Calu3 (cell line): ENCODE measurements around the gene PPM1B. TPM values are rescaled to one million over a fixed set of nuclear protein-coding genes. Genes with fewer than 3 reads are reported as not detected.

Experiments used
- Bru-seq: library from RNA; stranded (reverse); fragments of 400-500 nt; gene quantifications from one replicate; lab custom pipeline; 2021; lab: Mats Ljungman, UMichigan
- BruChase-seq, 2 experiments: library from RNA; stranded (reverse); fragments of 400-500 nt; gene quantifications; one replicate each; lab custom pipeline; 2021; lab: Mats Ljungman, UMichigan
- BruUV-seq: library from RNA; stranded (reverse); fragments of 400-500 nt; replicated peaks from 2 replicates; lab custom pipeline; 2021; lab: Mats Ljungman, UMichigan
- CTCF ChIA-PET: fragments of 300-600 bp; sonication (Branson Sonifier 250); formaldehyde crosslinking; loops from one replicate; lab custom pipeline; 2022; ENCODE audit warnings: antibody characterized with exemption; lab: Charles Lee
- DNase-seq: peaks from one replicate; pipeline ENCODE4 v3.0.0; 2022
- H3K27ac Mint-ChIP-seq: one replicate; pipeline ENCODE4 v1.8.0; 2022; ENCODE audit warnings: mixed read lengths; ENCODE audit not compliant: unreplicated experiment
- H3K27me3 Mint-ChIP-seq: one replicate; pipeline ENCODE4 v1.8.0; 2022; ENCODE audit warnings: mixed read lengths; ENCODE audit not compliant: unreplicated experiment
- H3K36me3 Mint-ChIP-seq: one replicate; pipeline ENCODE4 v1.8.0; 2022; ENCODE audit warnings: mild to moderate bottlenecking, moderate library complexity, mixed read lengths; ENCODE audit not compliant: insufficient read depth, unreplicated experiment
- H3K4me1 Mint-ChIP-seq: one replicate; pipeline ENCODE4 v1.8.0; 2022; ENCODE audit warnings: mild to moderate bottlenecking, low read depth, mixed read lengths; ENCODE audit not compliant: unreplicated experiment
- H3K4me3 Mint-ChIP-seq: one replicate; pipeline ENCODE4 v1.8.0; 2022; ENCODE audit warnings: mild to moderate bottlenecking, low read depth, moderate library complexity, mixed read lengths; ENCODE audit not compliant: unreplicated experiment
- H3K9me3 Mint-ChIP-seq: one replicate; pipeline ENCODE4 v1.8.0; 2022; ENCODE audit warnings: low read depth, mixed read lengths; ENCODE audit not compliant: unreplicated experiment
- CTCF ChIP-seq: fragments of 200-600 bp; IDR thresholded peaks from one replicate; pipeline ENCODE4 v1.8.0; 2022; ENCODE audit warnings: antibody characterized with exemption; ENCODE audit not compliant: unreplicated experiment
- intact Hi-C: fragments of 100-400 bp; cut with micrococcal nuclease; formaldehyde crosslinking; loops from one replicate; pipeline ENCODE4 v1.10.0; 2022; ENCODE audit not compliant: unreplicated experiment
- long read RNA-seq: library from polyadenylated mRNA; stranded (forward); transcript quantifications from one replicate; pipeline ENCODE4 v2.0.0, GENCODE V29; 2022
- total RNA-seq: library from RNA; stranded (reverse); gene quantifications from 2 replicates; pipeline ENCODE4 v1.2.3, GENCODE V29; 2022

Gene PPM1B
- 73.4 and 75.0 TPM in 2 replicates for total RNA-seq
- percentile 96 among the genes with signal in this experiment for Bru-seq, nascent RNA
- percentile 98 among the genes with signal in this experiment for BruChase-seq, experiment 1, labeled RNA remaining after a 6-hour chase
- percentile 99 among the genes with signal in this experiment for BruChase-seq, experiment 2, labeled RNA remaining after a 2-hour chase
- long read RNA-seq, transcript PPM1B-204 (6 exons, 3,877 nt) = minor isoform, 39 of 120 reads
- long read RNA-seq, transcript PPM1B-201 (6 exons, 2,606 nt) = major isoform, 61 of 120 reads
- long read RNA-seq, partial matches to known transcripts = 7 of 120 reads
- long read RNA-seq, other reads (novel, unspliced or antisense) = 12 of 120 reads

GRCh38 chr2:44168681-44169154 is at the start of gene PPM1B:
TSS of gene PPM1B (plus strand) at chr2:44168875. CDS start at chr2:44201200, 32,325 bp downstream.
- H3K36me3 Mint-ChIP-seq = peaks cover 43% of the 10 kb centered on the region
- peaks cover 14% of the 10 kb centered on the region for H3K4me1 Mint-ChIP-seq
- TF ChIP-seq CTCF = no peak
- no TSS peak for BruUV-seq
- intact Hi-C loops = loop anchor here (2.0 kb wide), 1 partner anchor 122 kb away; no protein-coding TSS in a partner anchor
- no peaks in the 10 kb centered on the region for H3K9me3 Mint-ChIP-seq
- H3K27me3 Mint-ChIP-seq = no peaks in the 10 kb centered on the region
- CTCF ChIA-PET = interaction anchor here (0.6 to 2.4 kb wide), 5 partner anchors 77 to 1628 kb away, joined by 3 to 8 read pairs (median 5); no protein-coding TSS in a partner anchor
- DNase-seq = peak; percentile 99
- peak within 1 kb of the TSS; percentile 86 for H3K4me3 Mint-ChIP-seq
- peak within 1 kb of the TSS; percentile 89 for H3K27ac Mint-ChIP-seq

GRCh38 chr2:44119878-44120277 is 48.8 kb upstream of the PPM1B start:
- Mint-ChIP-seq H3K9me3 (no peaks in the 10 kb centered on the region), H3K27ac (no peak overlapping the region), H3K27me3 (no peaks in the 10 kb centered on the region), H3K4me3 (no peak overlapping the region), H3K4me1 (no peaks in the 10 kb centered on the region), H3K36me3 (no peaks in the 10 kb centered on the region)
- CTCF ChIA-PET = interaction anchor here (0.7 kb wide), 1 partner anchor 275 kb away, joined by 3 read pairs; no protein-coding TSS in a partner anchor
- intact Hi-C loops = no loop called here
- DNase-seq = no peak
- TF ChIP-seq CTCF = no peak
- BruUV-seq = no TSS peak

GRCh38 chr2:44120428-44120827 is 48.2 kb upstream of the PPM1B start:
- no peaks in the 10 kb centered on the region for H3K36me3 Mint-ChIP-seq
- H3K9me3 Mint-ChIP-seq = no peaks in the 10 kb centered on the region
- no TSS peak for BruUV-seq
- CTCF ChIA-PET = interaction anchor here (0.6 to 0.9 kb wide), 2 partner anchors 10 to 236 kb away, joined by 3 read pairs; no protein-coding TSS in a partner anchor
- H3K4me1 Mint-ChIP-seq = no peaks in the 10 kb centered on the region
- H3K4me3 Mint-ChIP-seq = no peak overlapping the region
- H3K27me3 Mint-ChIP-seq = no peaks in the 10 kb centered on the region
- DNase-seq = no peak
- no peak for TF ChIP-seq CTCF
- intact Hi-C loops = no loop called here
- H3K27ac Mint-ChIP-seq = no peak overlapping the region

- Mint-ChIP-seq H3K27ac (no peak overlapping the region), H3K27me3 (no peaks in the 10 kb centered on the region), H3K9me3 (no peaks in the 10 kb centered on the region), H3K4me1 (no peaks in the 10 kb centered on the region), H3K4me3 (no peak overlapping the region), H3K36me3 (no peaks in the 10 kb centered on the region)
- intact Hi-C loops = no loop called here
- no peak for TF ChIP-seq CTCF
- CTCF ChIA-PET = no interaction called here
- DNase-seq = no peak
- no TSS peak for BruUV-seq
Measured at GRCh38 chr2:44121899-44122298, 46.8 kb upstream of the PPM1B start.
